Left lobe of liver (tissue), 2 donors: ENCODE data around the gene ARNT2. TPM values are rescaled to one million over a fixed set of nuclear protein-coding genes. Genes with fewer than 3 reads are reported as not detected.
"Not testable (repeated sequence)": the region's sequence is repeated elsewhere in the genome, so short reads cannot be mapped to it uniquely, and the experiment has no call there.

Experiments
- ATAC-seq: fragments of 200-7000 bp; cut with Tn5 transposase; one replicate; pipeline ENCODE4 v1.9.1; 2020; ENCODE audit warnings: mild to moderate bottlenecking, moderate library complexity
- DNase-seq: peaks from one replicate; pipeline ENCODE4 v3.0.0-alpha.2; 2020; ENCODE audit warnings: low spot score
- total RNA-seq: library from RNA; stranded (reverse); gene quantifications from one replicate; pipeline ENCODE4 v1.2.1, GENCODE V29; 2021
- donor health status: DM: no; HTN: no; CAD: no; lungs with moderate emphysema.
- donor health status: DM: no; HTN: yes; CAD: no.

The ARNT2 gene
- total RNA-seq, 1 donor from 2014 or later: 0.45 TPM

GRCh38 chr15:80639168-80639555, 235.0 kb downstream of the ARNT2 start:
- peak; percentile 11 for DNase-seq
- no peak for ATAC-seq

GRCh38 chr15:80640531-80641121, 236.4 kb downstream of the ARNT2 start:
- ATAC-seq: no peak

GRCh38 chr15:80641384-80641783, 237.2 kb downstream of the ARNT2 start:
- no peak for ATAC-seq
- DNase-seq: no peak

More at GRCh38 chr15:80640531-80641121, 236.4 kb downstream of the ARNT2 start:
- DNase-seq: peak; percentile 7

GRCh38 chr15:80643431-80643951, 239.3 kb downstream of the ARNT2 start:
- DNase-seq (no peak), ATAC-seq (no peak)

GRCh38 chr15:80645494-80646065, 241.4 kb downstream of the ARNT2 start:
- ATAC-seq: no peak
- no peak for DNase-seq

GRCh38 chr15:80647424-80647823, 243.2 kb downstream of the ARNT2 start:
- not testable (repeated sequence) for ATAC-seq, DNase-seq

Other genes starting within 250 kb of the ARNT2 start
- gene CTXND1, start 152.2 kb upstream of the ARNT2 start, total RNA-seq: 4.5 TPM